MM.1S (cell line): ENCODE measurements around the gene WNT2.

ENCODE experiments used
- DNase-seq: peaks from one replicate; pipeline ENCODE4 v3.0.0-alpha.2; 2015
- H2AFZ ChIP-seq: fragments of 300-600 bp; sonication (generic); 2 replicates; pipeline ENCODE4 v1.6.0; 2016; ENCODE audit warnings: antibody characterized with exemption, low read length
- H3F3A ChIP-seq: fragments of 300-600 bp; sonication (generic); 2 replicates; pipeline ENCODE4 v1.6.1; 2016; ENCODE audit warnings: mild to moderate bottlenecking, antibody characterized with exemption, low read length, moderate library complexity, mixed read lengths; ENCODE audit not compliant: insufficient read depth
- H3K27ac ChIP-seq: fragments of 300-600 bp; sonication (generic); 2 replicates; pipeline ENCODE4 v1.5.1; 2016; ENCODE audit warnings: mild to moderate bottlenecking, low read length
- H3K27me3 ChIP-seq: fragments of 300-600 bp; sonication (generic); replicated peaks from 2 replicates; pipeline ENCODE4 v1.6.0; 2016; ENCODE audit warnings: low read length; ENCODE audit not compliant: insufficient read depth
- H3K36me3 ChIP-seq: fragments of 300-600 bp; sonication (generic); replicated peaks from 2 replicates; pipeline ENCODE4 v1.6.1; 2016; ENCODE audit warnings: mild to moderate bottlenecking, low read length, mixed read lengths; ENCODE audit not compliant: insufficient read depth
- H3K4me1 ChIP-seq: fragments of 300-600 bp; sonication (generic); 2 replicates; pipeline ENCODE4 v1.6.1; 2016; ENCODE audit warnings: low read length, mixed read lengths
- H3K4me2 ChIP-seq: fragments of 300-600 bp; sonication (generic); 2 replicates; pipeline ENCODE4 v1.6.0; 2016; ENCODE audit warnings: low read depth, low read length
- H3K4me3 ChIP-seq: fragments of 300-600 bp; sonication (generic); 2 replicates; pipeline ENCODE4 v1.5.1; 2016; ENCODE audit warnings: low read length, mixed read lengths
- H3K79me2 ChIP-seq: fragments of 300-600 bp; sonication (generic); 2 replicates; pipeline ENCODE4 v1.6.1; 2016; ENCODE audit warnings: mixed run types, low read length, mixed read lengths
- H3K9ac ChIP-seq: fragments of 300-600 bp; sonication (generic); 2 replicates; pipeline ENCODE4 v1.6.1; 2016; ENCODE audit warnings: low read length, mixed read lengths
- H3K9me2 ChIP-seq: fragments of 300-600 bp; sonication (generic); replicated peaks from 2 replicates; pipeline ENCODE4 v1.6.1; 2016; ENCODE audit warnings: mild to moderate bottlenecking, low read length, mixed read lengths; ENCODE audit not compliant: insufficient read depth
- H3K9me3 ChIP-seq: fragments of 300-600 bp; sonication (generic); replicated peaks from 2 replicates; pipeline ENCODE4 v1.6.1; 2016; ENCODE audit warnings: mild to moderate bottlenecking, low read length, mixed read lengths; ENCODE audit not compliant: insufficient read depth
- H4K20me1 ChIP-seq: fragments of 300-600 bp; sonication (generic); 2 replicates; pipeline ENCODE4 v1.6.1; 2016; ENCODE audit warnings: mild to moderate bottlenecking, low read length, moderate library complexity, mixed read lengths; ENCODE audit not compliant: insufficient read depth
- CTCF ChIP-seq: fragments of 300-600 bp; sonication (generic); IDR thresholded peaks from 2 replicates; pipeline ENCODE4 v1.5.1; 2016; ENCODE audit warnings: antibody characterized with exemption, low read length, mixed read lengths
- EZH2 ChIP-seq: fragments of 300-600 bp; sonication (generic); optimal IDR thresholded peaks from 2 replicates; pipeline ENCODE3; 2017; ENCODE audit warnings: low read depth, mild to moderate bottlenecking, antibody characterized with exemption, low read length, mixed read lengths
- EZH2phosphoT487 ChIP-seq: fragments of 300-600 bp; sonication (generic); IDR thresholded peaks from 2 replicates; pipeline ENCODE4 v1.6.1; 2018; ENCODE audit warnings: antibody characterized with exemption, low read length

Gene WNT2

GRCh38 chr7:117323851-117324711, 1.2 kb upstream of the WNT2 start:
- Histone ChIP-seq H3F3A (no peaks in the 10 kb centered on the region), H3K9ac (no peak overlapping the region), H3K9me3 (no peaks in the 10 kb centered on the region), H3K27me3 (no peaks in the 10 kb centered on the region), H2AFZ (no peak overlapping the region), H3K4me3 (no peak overlapping the region), H3K4me2 (no peak overlapping the region), H3K4me1 (no peaks in the 10 kb centered on the region), H3K9me2 (no peaks in the 10 kb centered on the region), H3K36me3 (no peaks in the 10 kb centered on the region), H4K20me1 (no peaks in the 10 kb centered on the region), H3K79me2 (no peaks in the 10 kb centered on the region), H3K27ac (no peak overlapping the region)
- TF ChIP-seq CTCF (no peak), EZH2phosphoT487 (no peak), EZH2 (no peak)
- DNase-seq = no peak

GRCh38 chr7:117323305-117323850, 520 bp upstream of the WNT2 start:
- Histone ChIP-seq H3K27me3 (no peaks in the 10 kb centered on the region), H3K9ac (no peak overlapping the region)

GRCh38 chr7:117320523-117320922, 2.3 kb downstream of the WNT2 start:
- no peak overlapping the region for H3K9ac ChIP-seq
- H3K27ac ChIP-seq = no peak overlapping the region
- H3K27me3 ChIP-seq = no peaks in the 10 kb centered on the region

More at GRCh38 chr7:117323305-117323850, 520 bp upstream of the WNT2 start:
- no peak for DNase-seq
- no peaks in the 10 kb centered on the region for H4K20me1 ChIP-seq
- H3K4me2 ChIP-seq = no peak overlapping the region
- H3K4me1 ChIP-seq = no peaks in the 10 kb centered on the region
- no peaks in the 10 kb centered on the region for H3K79me2 ChIP-seq
- TF ChIP-seq EZH2 = no peak
- no peak for TF ChIP-seq EZH2phosphoT487
- TF ChIP-seq CTCF = no peak
- H3K36me3 ChIP-seq = no peaks in the 10 kb centered on the region
- H3K9me2 ChIP-seq = no peaks in the 10 kb centered on the region
- no peaks in the 10 kb centered on the region for H3F3A ChIP-seq
- no peaks in the 10 kb centered on the region for H3K9me3 ChIP-seq
- H3K27ac ChIP-seq = no peak overlapping the region
- H2AFZ ChIP-seq = no peak overlapping the region
- H3K4me3 ChIP-seq = no peak overlapping the region

More at GRCh38 chr7:117320523-117320922, 2.3 kb downstream of the WNT2 start:
- H3K9me2 ChIP-seq = no peaks in the 10 kb centered on the region
- H3F3A ChIP-seq = no peaks in the 10 kb centered on the region
- no peaks in the 10 kb centered on the region for H3K79me2 ChIP-seq
- no peak overlapping the region for H3K4me2 ChIP-seq
- no peak overlapping the region for H2AFZ ChIP-seq
- no peaks in the 10 kb centered on the region for H4K20me1 ChIP-seq
- no peaks in the 10 kb centered on the region for H3K9me3 ChIP-seq
- TF ChIP-seq EZH2phosphoT487 (no peak), EZH2 (no peak), CTCF (no peak)
- no peak for DNase-seq
- no peaks in the 10 kb centered on the region for H3K36me3 ChIP-seq
- H3K4me3 ChIP-seq = no peak overlapping the region
- no peaks in the 10 kb centered on the region for H3K4me1 ChIP-seq
